HCT116 (cell line): ENCODE measurements around the gene CMA1. TPM values are rescaled to one million over a fixed set of nuclear protein-coding genes. Genes with fewer than 3 reads are reported as not detected.

Source experiments
- ATAC-seq: fragments of 200-7000 bp; cut with Tn5 transposase; 2 replicates; pipeline ENCODE4 v1.9.1; 2020; ENCODE audit warnings: mild to moderate bottlenecking, moderate library complexity
- BruUV-seq: library from RNA; stranded (reverse); fragments of 400-500 nt; replicated peaks from 2 replicates; lab custom pipeline; 2021; lab: Mats Ljungman, UMichigan
- CTCF ChIA-PET: fragments of 300-600 bp; sonication (Branson Sonifier 250); formaldehyde crosslinking; loops from one replicate; lab custom pipeline; 2021; ENCODE audit warnings: antibody characterized with exemption; lab: Charles Lee
- POLR2A ChIA-PET: fragments of 300-600, 350-600 bp; sonication (Branson Sonifier 250); formaldehyde crosslinking; loops from one replicate; lab custom pipeline; 2021; ENCODE audit warnings: antibody characterized with exemption; lab: Charles Lee
- RAD21 ChIA-PET, 2 experiments: fragments of 300-600 bp; sonication (Branson Sonifier 250); formaldehyde crosslinking; loops; one replicate each; lab custom pipeline; 2023; ENCODE audit warnings: low total read pairs in 2 of 2; ENCODE audit not compliant: uncharacterized antibody in 2 of 2, unreplicated experiment in 2 of 2, low non-redundant PET in 1 of 2; lab: Charles Lee
- DNase-seq: peaks from one replicate; pipeline ENCODE4 v3.0.0-alpha.2; 2010; ENCODE audit warnings: low read depth, low spot score
- H2AFZ ChIP-seq: fragments of 200-600 bp; shearing (Covaris generic), sonication (generic); 2 replicates; pipeline ENCODE4 v1.6.1; 2017; ENCODE audit warnings: low read depth, mixed run types, mixed read lengths, antibody characterized with exemption, low read length; ENCODE audit not compliant: poor library complexity, severe bottlenecking
- H3K27ac ChIP-seq: 2 replicates; pipeline ENCODE4 v1.5.1; 2012; ENCODE audit warnings: low read depth, low read length
- H3K27me3 ChIP-seq: fragments of 200-600 bp; sonication (generic); 2 replicates; pipeline ENCODE4 v1.6.1; 2016; ENCODE audit warnings: mixed run types, low read length, mixed read lengths; ENCODE audit not compliant: insufficient read depth
- H3K36me3 ChIP-seq, 2 experiments: fragments of 200-500 bp in 1 of 2; fragments of 200-600 bp in 1 of 2; sonication (Bioruptor generic) in 1 of 2; sonication (generic) in 1 of 2; 2 replicates each; pipeline versions ENCODE4 v1.5.1 to v1.6.1; 2014 to 2016; ENCODE audit warnings: low read length in 2 of 2, inconsistent platforms in 1 of 2, mixed read lengths in 1 of 2, mixed run types in 1 of 2; ENCODE audit not compliant: insufficient read depth in 2 of 2, control insufficient read depth in 1 of 2
- H3K4me1 ChIP-seq, 2 experiments: fragments of 200-600 bp in 1 of 2; sonication (generic) in 1 of 2; 2 replicates each; pipeline versions ENCODE4 v1.5.1 to v1.6.1; 2012 to 2017; ENCODE audit warnings: low read length in 2 of 2, inconsistent platforms in 1 of 2, mild to moderate bottlenecking in 1 of 2, mixed read lengths in 1 of 2, mixed run types in 1 of 2, moderate library complexity in 1 of 2; ENCODE audit not compliant: insufficient read depth in 2 of 2, control insufficient read depth in 1 of 2
- H3K4me2 ChIP-seq: fragments of 200-600 bp; sonication (generic); 2 replicates; pipeline ENCODE4 v1.6.1; 2017; ENCODE audit warnings: mixed run types, low read length, mixed read lengths
- H3K4me3 ChIP-seq, 2 experiments: fragments of 200-600 bp in 1 of 2; sonication (generic) in 1 of 2; replicated peaks in 1 of 2; 2 replicates each; pipeline ENCODE4 v1.5.1; 2011 to 2016; ENCODE audit warnings: low read length in 2 of 2, control low read depth in 1 of 2, low read depth in 1 of 2, mild to moderate bottlenecking in 1 of 2, mixed read lengths in 1 of 2, mixed run types in 1 of 2
- H3K79me2 ChIP-seq: fragments of 200-600 bp; sonication (generic); 2 replicates; pipeline ENCODE4 v1.6.1; 2017; ENCODE audit warnings: mild to moderate bottlenecking, mixed run types, low read length, moderate library complexity, mixed read lengths; ENCODE audit not compliant: insufficient read depth
- H3K9ac ChIP-seq: fragments of 200-600 bp; sonication (generic); 2 replicates; pipeline ENCODE4 v1.6.1; 2016; ENCODE audit warnings: low read length, mixed read lengths
- H3K9me2 ChIP-seq: fragments of 200-600 bp; sonication (generic), shearing (Covaris generic); 2 replicates; pipeline ENCODE4 v1.6.1; 2017; ENCODE audit warnings: mixed run types, mild to moderate bottlenecking, moderate library complexity; ENCODE audit not compliant: insufficient read depth
- H3K9me3 ChIP-seq, 2 experiments: fragments of 200-500 bp in 1 of 2; fragments of 200-600 bp in 1 of 2; sonication (Bioruptor generic) in 1 of 2; sonication (generic) in 1 of 2; 2 replicates each; pipeline ENCODE4 v1.6.1; 2014 to 2017; ENCODE audit warnings: low read length in 2 of 2, mixed read lengths in 2 of 2, inconsistent platforms in 1 of 2, low read depth in 1 of 2, mild to moderate bottlenecking in 1 of 2, mixed run types in 1 of 2, moderate library complexity in 1 of 2; ENCODE audit not compliant: control insufficient read depth in 1 of 2, insufficient read depth in 1 of 2
- H4K20me1 ChIP-seq: fragments of 200-600 bp; sonication (generic), shearing (Covaris generic); 2 replicates; pipeline ENCODE4 v1.6.1; 2017; ENCODE audit warnings: mixed run types, mild to moderate bottlenecking, moderate library complexity; ENCODE audit not compliant: insufficient read depth
- ATF3 ChIP-seq: IDR thresholded peaks from 2 replicates; pipeline ENCODE4 v1.6.1; 2012
- CEBPB ChIP-seq: IDR thresholded peaks from 2 replicates; pipeline ENCODE4 v1.6.1; 2012; ENCODE audit warnings: low read depth
- ELF1 ChIP-seq: IDR thresholded peaks from 2 replicates; pipeline ENCODE4 v1.6.1; 2012; ENCODE audit warnings: low read depth, borderline replicate concordance
- FOSL1 ChIP-seq: IDR thresholded peaks from 2 replicates; pipeline ENCODE4 v1.6.1; 2012; ENCODE audit warnings: low read depth
- JUND ChIP-seq: IDR thresholded peaks from 2 replicates; pipeline ENCODE4 v1.6.1; 2012
- SIN3A ChIP-seq: IDR thresholded peaks from 2 replicates; pipeline ENCODE4 v1.6.1; 2012; ENCODE audit warnings: low read depth
- SP1 ChIP-seq: IDR thresholded peaks from 2 replicates; pipeline ENCODE4 v1.6.1; 2012; ENCODE audit warnings: low read depth
- ZBTB33 ChIP-seq: IDR thresholded peaks from 2 replicates; pipeline ENCODE4 v1.6.1; 2011; ENCODE audit warnings: mild to moderate bottlenecking, low read length, moderate library complexity; ENCODE audit not compliant: insufficient replicate concordance; ENCODE audit errors: extremely low read depth
- intact Hi-C: fragments of 100-400 bp; cut with micrococcal nuclease; formaldehyde crosslinking; loops from 2 replicates; pipeline ENCODE4 v1.10.0; 2022
- total RNA-seq: library from RNA; stranded (reverse); gene quantifications from one replicate; pipeline ENCODE4 v1.2.1, GENCODE V29; 2021; ENCODE audit not compliant: unreplicated experiment

CMA1 gene
- total RNA-seq, 1 experiment from 2014 or later: not detected

GRCh38 chr14:24463017-24463883 lies 44.8 kb downstream of the CMA1 start:
- H3K27ac ChIP-seq: no peak overlapping the region
- intact Hi-C loops: no loop called here
- no TSS peak for BruUV-seq

More at GRCh38 chr14:24463017-24463883, 44.8 kb downstream of the CMA1 start:
- Histone ChIP-seq H4K20me1 (no peaks in the 10 kb centered on the region), H3K9me3 (no peaks in the 10 kb centered on the region), H3K4me2 (no peak overlapping the region), H3K9me2 (no peaks in the 10 kb centered on the region), H3K27me3 (no peaks in the 10 kb centered on the region), H2AFZ (no peak overlapping the region), H3K4me1 (no peaks in the 10 kb centered on the region), H3K9ac (no peak overlapping the region), H3K4me3 (no peak overlapping the region), H3K36me3 (no peaks in the 10 kb centered on the region), H3K79me2 (no peaks in the 10 kb centered on the region)
- no peak for DNase-seq
- RAD21 ChIA-PET: no interaction called here
- TF ChIP-seq ELF1 (no peak), ATF3 (no peak), ZBTB33 (no peak), CEBPB (no peak), SP1 (no peak), FOSL1 (no peak), SIN3A (no peak), JUND (no peak)
- ATAC-seq: no peak
- POLR2A ChIA-PET: no interaction called here
- CTCF ChIA-PET: no interaction called here
